ENCODE measurements around the gene R3HDM2. TPM values are rescaled to one million over a fixed set of nuclear protein-coding genes. Genes with fewer than 3 reads are reported as not detected.

The R3HDM2 gene
- total and polyA plus RNA-seq, 7 experiments from 2014 or later: 13.7 to 145 (median 111) TPM

- Mint-ChIP-seq H3K27ac (peak overlapping the region in 3 of 9 donors; percentile 0 to 71 (median 20)), H3K4me3 (no peak overlapping the region), H3K36me3 (peaks cover 13 to 58% (median 26%) of the 10 kb centered on the region in 5 donors), H3K4me1 (peaks cover 0 to 9% (median 2%) of the 10 kb centered on the region in 7 donors), H3K27me3 (no peaks in the 10 kb centered on the region), H3K9me3 (no peaks in the 10 kb centered on the region)
- H3K9me3 ChIP-seq (ENCODE audit: control insufficient read depth in 2 of 3, low read length in 3 of 3): no peaks in the 10 kb centered on the region
- CTCF ChIA-PET: interaction anchor here (1.0 to 1.7 kb wide), 3 partner anchors 10 to 189 kb away, joined by 3 to 4 read pairs (median 3); no protein-coding TSS in a partner anchor
- intact Hi-C loops (cut with micrococcal nuclease): no loop called here
- peaks cover 19 to 73% (median 33%) of the 10 kb centered on the region in 3 experiments for H3K36me3 ChIP-seq (ENCODE audit: control insufficient read depth in 2 of 3, insufficient read depth in 3 of 3, low read length in 3 of 3)
- H3K4me3 ChIP-seq (ENCODE audit: low read length): no peak overlapping the region
- no peak overlapping the region for H3K27ac ChIP-seq (ENCODE audit: low read depth, low read length)
- H3K27me3 ChIP-seq (ENCODE audit: control insufficient read depth in 2 of 2, insufficient read depth in 2 of 2, low read length in 2 of 2): no peaks in the 10 kb centered on the region
- POLR2A ChIA-PET: no interaction called here
- H3K4me1 ChIP-seq (ENCODE audit: control insufficient read depth in 2 of 2, insufficient read depth in 2 of 2, low read length in 2 of 2): no peaks in the 10 kb centered on the region
- ATAC-seq (no peak), DNase-seq (no peak)
These were observed 164.2 kb downstream of the R3HDM2 start for GRCh38 chr12:57266681-57267080.

GRCh38 chr12:57263096-57263495, 167.7 kb downstream of the R3HDM2 start:
- peaks cover 0 to 5% (median 0%) of the 10 kb centered on the region in 7 donors for H3K4me1 Mint-ChIP-seq
- peaks cover 8 to 61% (median 31%) of the 10 kb centered on the region in 5 donors for H3K36me3 Mint-ChIP-seq
- Histone ChIP-seq H3K27ac (ENCODE audit: low read depth, low read length) (no peak overlapping the region), H3K27me3 (ENCODE audit: control insufficient read depth in 2 of 2, insufficient read depth in 2 of 2, low read length in 2 of 2) (no peaks in the 10 kb centered on the region), H3K4me3 (ENCODE audit: low read length) (no peak overlapping the region), H3K36me3 (ENCODE audit: control insufficient read depth in 2 of 3, insufficient read depth in 3 of 3, low read length in 3 of 3) (peaks cover 16 to 78% (median 26%) of the 10 kb centered on the region in 3 experiments), H3K9me3 (ENCODE audit: control insufficient read depth in 2 of 3, low read length in 3 of 3) (no peaks in the 10 kb centered on the region), H3K4me1 (ENCODE audit: control insufficient read depth in 2 of 2, insufficient read depth in 2 of 2, low read length in 2 of 2) (no peaks in the 10 kb centered on the region)
- CTCF ChIA-PET: interaction anchor here (1.0 kb wide), 1 partner anchor 17 kb away, joined by 3 read pairs; no protein-coding TSS in a partner anchor
- DNase-seq: no peak
- no peaks in the 10 kb centered on the region for H3K9me3 Mint-ChIP-seq
- intact Hi-C loops (cut with micrococcal nuclease): loop anchor here (1.0 kb wide), 3 partner anchors 17 to 199 kb away; no protein-coding TSS in a partner anchor
- no peak for ATAC-seq
- no peak overlapping the region for H3K4me3 Mint-ChIP-seq
- POLR2A ChIA-PET: no interaction called here
- no peak overlapping the region for H3K27ac Mint-ChIP-seq
- H3K27me3 Mint-ChIP-seq: no peaks in the 10 kb centered on the region

- intact Hi-C loops (cut with micrococcal nuclease): no loop called here
- Histone ChIP-seq H3K27ac (ENCODE audit: low read depth, low read length) (no peak overlapping the region), H3K4me1 (ENCODE audit: control insufficient read depth in 2 of 2, insufficient read depth in 2 of 2, low read length in 2 of 2) (no peaks in the 10 kb centered on the region), H3K4me3 (ENCODE audit: low read length) (no peak overlapping the region), H3K27me3 (ENCODE audit: control insufficient read depth in 2 of 2, insufficient read depth in 2 of 2, low read length in 2 of 2) (no peaks in the 10 kb centered on the region), H3K36me3 (ENCODE audit: control insufficient read depth in 2 of 3, insufficient read depth in 3 of 3, low read length in 3 of 3) (peaks cover 18 to 77% (median 33%) of the 10 kb centered on the region in 3 experiments), H3K9me3 (ENCODE audit: control insufficient read depth in 2 of 3, low read length in 3 of 3) (no peaks in the 10 kb centered on the region)
- Mint-ChIP-seq H3K9me3 (no peaks in the 10 kb centered on the region), H3K36me3 (peaks cover 7 to 61% (median 31%) of the 10 kb centered on the region in 5 donors), H3K4me3 (no peak overlapping the region), H3K27me3 (no peaks in the 10 kb centered on the region), H3K27ac (no peak overlapping the region), H3K4me1 (peaks cover 0 to 5% (median 0%) of the 10 kb centered on the region in 7 donors)
- POLR2A ChIA-PET: no interaction called here
- DNase-seq: no peak
- CTCF ChIA-PET: interaction anchor here (0.6 to 2.2 kb wide), 3 partner anchors 18 to 190 kb away, joined by 3 to 6 read pairs (median 5); no protein-coding TSS in a partner anchor
- ATAC-seq: no peak
These were observed 168.6 kb downstream of the R3HDM2 start for GRCh38 chr12:57262126-57262822.

- Histone ChIP-seq H3K27me3 (ENCODE audit: control insufficient read depth in 2 of 2, insufficient read depth in 2 of 2, low read length in 2 of 2) (no peaks in the 10 kb centered on the region), H3K9me3 (ENCODE audit: control insufficient read depth in 2 of 3, low read length in 3 of 3) (no peaks in the 10 kb centered on the region), H3K4me1 (ENCODE audit: control insufficient read depth in 2 of 2, insufficient read depth in 2 of 2, low read length in 2 of 2) (no peaks in the 10 kb centered on the region), H3K36me3 (ENCODE audit: control insufficient read depth in 2 of 3, insufficient read depth in 3 of 3, low read length in 3 of 3) (peaks cover 22 to 77% (median 34%) of the 10 kb centered on the region in 3 experiments), H3K27ac (ENCODE audit: low read depth, low read length) (no peak overlapping the region), H3K4me3 (ENCODE audit: low read length) (no peak overlapping the region)
- DNase-seq (no peak), ATAC-seq (no peak)
- ChIA-PET CTCF (interaction anchor here (0.6 to 2.2 kb wide), 3 partner anchors 17 to 191 kb away, joined by 3 to 6 read pairs (median 5); no protein-coding TSS in a partner anchor), POLR2A (no interaction called here)
- peaks cover 0 to 5% (median 0%) of the 10 kb centered on the region in 7 donors for H3K4me1 Mint-ChIP-seq
- no peak overlapping the region for H3K4me3 Mint-ChIP-seq
- H3K27ac Mint-ChIP-seq: peak overlapping the region in 1 of 9 donors; percentile 64
- intact Hi-C loops (cut with micrococcal nuclease): no loop called here
- H3K36me3 Mint-ChIP-seq: peaks cover 5 to 61% (median 27%) of the 10 kb centered on the region in 5 donors
- no peaks in the 10 kb centered on the region for H3K9me3 Mint-ChIP-seq
- H3K27me3 Mint-ChIP-seq: no peaks in the 10 kb centered on the region
These were observed 169.4 kb downstream of the R3HDM2 start for GRCh38 chr12:57261428-57261865.

- intact Hi-C loops (cut with micrococcal nuclease): no loop called here
- no peak overlapping the region for H3K27ac Mint-ChIP-seq
- Histone ChIP-seq H3K4me1 (ENCODE audit: control insufficient read depth in 2 of 2, insufficient read depth in 2 of 2, low read length in 2 of 2) (no peaks in the 10 kb centered on the region), H3K36me3 (ENCODE audit: control insufficient read depth in 2 of 3, insufficient read depth in 3 of 3, low read length in 3 of 3) (peaks cover 22 to 84% (median 40%) of the 10 kb centered on the region in 3 experiments), H3K27me3 (ENCODE audit: control insufficient read depth in 2 of 2, insufficient read depth in 2 of 2, low read length in 2 of 2) (no peaks in the 10 kb centered on the region), H3K4me3 (ENCODE audit: low read length) (no peak overlapping the region), H3K27ac (ENCODE audit: low read depth, low read length) (no peak overlapping the region), H3K9me3 (ENCODE audit: control insufficient read depth in 2 of 3, low read length in 3 of 3) (no peaks in the 10 kb centered on the region)
- ATAC-seq (no peak), DNase-seq (no peak)
- ChIA-PET CTCF (interaction anchor here (0.6 to 2.2 kb wide), 5 partner anchors 17 to 194 kb away, joined by 3 to 7 read pairs (median 3); partner anchors contain the start of gene INHBE), POLR2A (interaction anchor here (1.5 kb wide), 1 partner anchor 9 kb away, joined by 3 read pairs; no protein-coding TSS in a partner anchor)
- H3K36me3 Mint-ChIP-seq: peaks cover 5 to 69% (median 36%) of the 10 kb centered on the region in 5 donors
- H3K4me1 Mint-ChIP-seq: peaks cover 0 to 5% (median 0%) of the 10 kb centered on the region in 7 donors
- H3K9me3 Mint-ChIP-seq: no peaks in the 10 kb centered on the region
- H3K27me3 Mint-ChIP-seq: no peaks in the 10 kb centered on the region
- H3K4me3 Mint-ChIP-seq: no peak overlapping the region
These were observed 170.5 kb downstream of the R3HDM2 start for GRCh38 chr12:57260366-57260765.

GRCh38 chr12:57258977-57259970, 171.6 kb downstream of the R3HDM2 start:
- Mint-ChIP-seq H3K9me3 (no peaks in the 10 kb centered on the region), H3K27me3 (no peaks in the 10 kb centered on the region), H3K27ac (peak overlapping the region in 2 of 9 donors; percentile 24 to 46), H3K36me3 (peaks cover 5 to 65% (median 33%) of the 10 kb centered on the region in 5 donors), H3K4me3 (no peak overlapping the region), H3K4me1 (peaks cover 0 to 5% (median 0%) of the 10 kb centered on the region in 7 donors)
- Histone ChIP-seq H3K4me1 (ENCODE audit: control insufficient read depth in 2 of 2, insufficient read depth in 2 of 2, low read length in 2 of 2) (no peaks in the 10 kb centered on the region), H3K27me3 (ENCODE audit: control insufficient read depth in 2 of 2, insufficient read depth in 2 of 2, low read length in 2 of 2) (no peaks in the 10 kb centered on the region), H3K9me3 (ENCODE audit: control insufficient read depth in 2 of 3, low read length in 3 of 3) (no peaks in the 10 kb centered on the region), H3K4me3 (ENCODE audit: low read length) (no peak overlapping the region), H3K27ac (ENCODE audit: low read depth, low read length) (no peak overlapping the region), H3K36me3 (ENCODE audit: control insufficient read depth in 2 of 3, insufficient read depth in 3 of 3, low read length in 3 of 3) (peaks cover 22 to 86% (median 42%) of the 10 kb centered on the region in 3 experiments)
- CTCF ChIA-PET: interaction anchor here (0.6 to 1.8 kb wide), 4 partner anchors 18 to 195 kb away, joined by 3 to 7 read pairs (median 3); partner anchors contain the start of gene INHBE
- intact Hi-C loops (cut with micrococcal nuclease): no loop called here
- no peak for DNase-seq
- POLR2A ChIA-PET: interaction anchor here (1.5 kb wide), 1 partner anchor 10 kb away, joined by 3 read pairs; no protein-coding TSS in a partner anchor
- no peak for ATAC-seq

Measured in naive thymus-derived CD4-positive, alpha-beta T cell (primary cell).